ENCODE measurements around the gene TTC4. TPM values are rescaled to one million over a fixed set of nuclear protein-coding genes. Genes with fewer than 3 reads are reported as not detected.

The TTC4 gene
- total RNA-seq, 1 experiment from 2014 or later: 26.3 TPM

GRCh38 chr1:54745274-54745673 lies 29.6 kb downstream of the TTC4 start:
- no peaks in the 10 kb centered on the region for H3K4me1 ChIP-seq (ENCODE audit: control insufficient read depth in 1 of 2, insufficient read depth in 2 of 2, low read length in 2 of 2)
- H3K27me3 ChIP-seq (ENCODE audit: insufficient read depth, low read length): no peaks in the 10 kb centered on the region
- H3K9ac ChIP-seq (ENCODE audit: low read length): no peak overlapping the region
- no peak overlapping the region for H3K4me3 ChIP-seq (replicated peaks in 1 of 2; ENCODE audit: low read depth in 1 of 2, low read length in 2 of 2)
- no peaks in the 10 kb centered on the region for H3K9me2 ChIP-seq (ENCODE audit: insufficient read depth)
- peaks cover 14 to 15% of the 10 kb centered on the region in 2 experiments; a peak in 3 of 4 replicates for H3K36me3 ChIP-seq (ENCODE audit: control insufficient read depth in 1 of 2, insufficient read depth in 2 of 2, low read length in 2 of 2)
- BruUV-seq (replicated peaks): no TSS peak
- no peaks in the 10 kb centered on the region for H3K9me3 ChIP-seq (ENCODE audit: control insufficient read depth in 1 of 2, insufficient read depth in 1 of 2, low read depth in 1 of 2, low read length in 2 of 2)
- no peak for ATAC-seq
- no peak overlapping the region for H2AFZ ChIP-seq (ENCODE audit: low read depth, low read length, poor library complexity, severe bottlenecking)
- no peak overlapping the region for H3K4me2 ChIP-seq (ENCODE audit: low read length)
- no peaks in the 10 kb centered on the region for H4K20me1 ChIP-seq (ENCODE audit: insufficient read depth)
- ChIA-PET RAD21 (ENCODE audit: low non-redundant PET in 1 of 2, low total read pairs in 2 of 2, uncharacterized antibody in 2 of 2, unreplicated experiment in 2 of 2) (no interaction called here), CTCF (no interaction called here), POLR2A (no interaction called here)
- no peak overlapping the region for H3K27ac ChIP-seq (ENCODE audit: low read depth, low read length)
- intact Hi-C loops (cut with micrococcal nuclease): no loop called here
- TF ChIP-seq ZFX (IDR thresholded peaks at IDR 0.05): no peak
- no peak for TF ChIP-seq SP1 (IDR thresholded peaks at IDR 0.05; ENCODE audit: low read depth)
- no peak for TF ChIP-seq TCF7L2 (IDR thresholded peaks at IDR 0.05; ENCODE audit: borderline replicate concordance, extremely low read depth, insufficient read depth, insufficient read length)
- TF ChIP-seq POLR2AphosphoS5 (IDR thresholded peaks at IDR 0.05; ENCODE audit: low read depth, low read length): no peak
- no peak for TF ChIP-seq ZBTB33 (IDR thresholded peaks at IDR 0.05; ENCODE audit: extremely low read depth, insufficient replicate concordance, low read length)
- no peak for TF ChIP-seq SRF (IDR thresholded peaks at IDR 0.05; ENCODE audit: low read depth)
- TF ChIP-seq YY1 (IDR thresholded peaks at IDR 0.05; ENCODE audit: extremely low read depth, insufficient replicate concordance, low read depth, low read length): no peak
- no peak for DNase-seq (ENCODE audit: low read depth, low spot score)
- H3K79me2 ChIP-seq (ENCODE audit: insufficient read depth, low read length): no peaks in the 10 kb centered on the region

GRCh38 chr1:54745864-54746263 lies 30.2 kb downstream of the TTC4 start:
- Histone ChIP-seq H2AFZ (ENCODE audit: low read depth, low read length, poor library complexity, severe bottlenecking) (no peak overlapping the region), H3K27me3 (ENCODE audit: insufficient read depth, low read length) (no peaks in the 10 kb centered on the region), H3K4me2 (ENCODE audit: low read length) (no peak overlapping the region), H4K20me1 (ENCODE audit: insufficient read depth) (no peaks in the 10 kb centered on the region), H3K79me2 (ENCODE audit: insufficient read depth, low read length) (no peaks in the 10 kb centered on the region), H3K4me3 (replicated peaks in 1 of 2; ENCODE audit: low read depth in 1 of 2, low read length in 2 of 2) (no peak overlapping the region), H3K9me3 (ENCODE audit: control insufficient read depth in 1 of 2, insufficient read depth in 1 of 2, low read depth in 1 of 2, low read length in 2 of 2) (no peaks in the 10 kb centered on the region), H3K4me1 (ENCODE audit: control insufficient read depth in 1 of 2, insufficient read depth in 2 of 2, low read length in 2 of 2) (no peaks in the 10 kb centered on the region), H3K9me2 (ENCODE audit: insufficient read depth) (no peaks in the 10 kb centered on the region), H3K36me3 (ENCODE audit: control insufficient read depth in 1 of 2, insufficient read depth in 2 of 2, low read length in 2 of 2) (peaks cover 10 to 15% of the 10 kb centered on the region in 2 experiments; a peak in 2 of 4 replicates), H3K9ac (ENCODE audit: low read length) (no peak overlapping the region), H3K27ac (ENCODE audit: low read depth, low read length) (no peak overlapping the region)
- DNase-seq (ENCODE audit: low read depth, low spot score) (no peak), ATAC-seq (no peak)
- intact Hi-C loops (cut with micrococcal nuclease): no loop called here
- CTCF ChIA-PET: no interaction called here
- POLR2A ChIA-PET: no interaction called here
- no TSS peak for BruUV-seq (replicated peaks)
- RAD21 ChIA-PET (ENCODE audit: low non-redundant PET in 1 of 2, low total read pairs in 2 of 2, uncharacterized antibody in 2 of 2, unreplicated experiment in 2 of 2): no interaction called here
- no peak for TF ChIP-seq MAX (IDR thresholded peaks at IDR 0.05)
- TF ChIP-seq EGR1 (IDR thresholded peaks at IDR 0.05; ENCODE audit: low read depth): no peak
- TF ChIP-seq ZNF274 (IDR thresholded peaks at IDR 0.05; ENCODE audit: low read depth, low read length): no peak
- no peak for TF ChIP-seq EZH2phosphoT487 (IDR thresholded peaks at IDR 0.05; ENCODE audit: borderline replicate concordance)
- TF ChIP-seq RAD21 (IDR thresholded peaks at IDR 0.05; ENCODE audit: low read depth): no peak
- no peak for TF ChIP-seq CBX3 (IDR thresholded peaks at IDR 0.05; ENCODE audit: low read depth)
- TF ChIP-seq REST (IDR thresholded peaks at IDR 0.05; ENCODE audit: low read depth): no peak
- TF ChIP-seq CEBPB (IDR thresholded peaks at IDR 0.05; ENCODE audit: low read depth): no peak
- no peak for TF ChIP-seq EZH2 (IDR thresholded peaks at IDR 0.05)
- no peak for TF ChIP-seq SRF (IDR thresholded peaks at IDR 0.05; ENCODE audit: low read depth)
- no peak for TF ChIP-seq ZFX (IDR thresholded peaks at IDR 0.05)
- no peak for TF ChIP-seq YY1 (IDR thresholded peaks at IDR 0.05; ENCODE audit: extremely low read depth, insufficient replicate concordance, low read depth, low read length)
- TF ChIP-seq POLR2AphosphoS5 (IDR thresholded peaks at IDR 0.05; ENCODE audit: low read depth, low read length): no peak

Measured in HCT116 (cell line).